Kidney epithelial cell (primary cell): ENCODE measurements around the gene FAS. TPM values are rescaled to one million over a fixed set of nuclear protein-coding genes. Genes with fewer than 3 reads are reported as not detected.

Experiments
- DNase-seq: peaks from one replicate; pipeline ENCODE4 v3.0.0-alpha.2; 2010; ENCODE audit warnings: low read depth
- H3K27me3 ChIP-seq: 2 replicates; pipeline ENCODE4 v1.6.0; 2011; ENCODE audit warnings: low read length; ENCODE audit not compliant: control insufficient read depth, insufficient read depth
- H3K36me3 ChIP-seq: 2 replicates; pipeline ENCODE4 v1.5.1; 2011; ENCODE audit warnings: low read length; ENCODE audit not compliant: control insufficient read depth, insufficient read depth
- H3K4me3 ChIP-seq: 2 replicates; pipeline ENCODE4 v1.5.1; 2011; ENCODE audit warnings: low read depth, mild to moderate bottlenecking, control low read depth, low read length
- CTCF ChIP-seq: IDR thresholded peaks from 2 replicates; pipeline ENCODE4 v1.5.1; 2011; ENCODE audit warnings: mild to moderate bottlenecking, moderate library complexity, low read length, control low read depth, inconsistent platforms; ENCODE audit not compliant: insufficient read depth, poor library complexity, severe bottlenecking
- total RNA-seq: library from RNA; depleted of rRNA; stranded (reverse); fragments of >200 nt; gene quantifications from 2 replicates; pipeline ENCODE4 v1.2.3, GENCODE V29; 2015

The FAS gene
- total RNA-seq = 34.8 and 41.1 TPM in 2 replicates

DNA sequence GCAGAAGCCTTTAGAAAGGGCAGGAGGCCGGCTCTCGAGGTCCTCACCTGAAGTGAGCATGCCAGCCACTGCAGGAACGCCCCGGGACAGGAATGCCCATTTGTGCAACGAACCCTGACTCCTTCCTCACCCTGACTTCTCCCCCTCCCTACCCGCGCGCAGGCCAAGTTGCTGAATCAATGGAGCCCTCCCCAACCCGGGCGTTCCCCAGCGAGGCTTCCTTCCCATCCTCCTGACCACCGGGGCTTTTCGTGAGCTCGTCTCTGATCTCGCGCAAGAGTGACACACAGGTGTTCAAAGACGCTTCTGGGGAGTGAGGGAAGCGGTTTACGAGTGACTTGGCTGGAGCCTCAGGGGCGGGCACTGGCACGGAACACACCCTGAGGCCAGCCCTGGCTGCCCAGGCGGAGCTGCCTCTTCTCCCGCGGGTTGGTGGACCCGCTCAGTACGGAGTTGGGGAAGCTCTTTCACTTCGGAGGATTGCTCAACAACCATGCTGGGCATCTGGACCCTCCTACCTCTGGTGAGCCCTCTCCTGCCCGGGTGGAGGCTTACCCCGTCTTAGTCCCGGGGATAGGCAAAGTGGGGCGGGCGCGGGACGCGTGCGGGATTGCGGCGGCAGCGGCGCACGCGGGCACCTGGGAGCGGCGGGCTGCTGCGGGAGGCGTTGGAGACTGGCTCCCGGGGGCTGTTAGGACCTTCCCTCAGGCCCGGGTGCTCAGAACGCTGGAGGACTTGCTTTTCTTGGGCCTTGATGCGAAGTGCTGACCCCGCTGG, at the start of gene FAS:
TSS of gene FAS (plus strand) at position 415 of the 777 bp plus-strand sequence. CDS start at position 494, 79 bp downstream.
- Histone ChIP-seq H3K4me3 (peak within 1 kb of the TSS; percentile 86), H3K27me3 (no peaks in the 10 kb centered on the region), H3K36me3 (no peaks in the 10 kb centered on the region)
- DNase-seq = peak; percentile 77
- no peak for TF ChIP-seq CTCF

- Histone ChIP-seq H3K36me3 (no peaks in the 10 kb centered on the region), H3K4me3 (no peak overlapping the region), H3K27me3 (no peaks in the 10 kb centered on the region)
- TF ChIP-seq CTCF = no peak
- no peak for DNase-seq
Observed at GRCh38 chr10:88941026-88941425, 49.6 kb upstream of the FAS start.

DNA sequence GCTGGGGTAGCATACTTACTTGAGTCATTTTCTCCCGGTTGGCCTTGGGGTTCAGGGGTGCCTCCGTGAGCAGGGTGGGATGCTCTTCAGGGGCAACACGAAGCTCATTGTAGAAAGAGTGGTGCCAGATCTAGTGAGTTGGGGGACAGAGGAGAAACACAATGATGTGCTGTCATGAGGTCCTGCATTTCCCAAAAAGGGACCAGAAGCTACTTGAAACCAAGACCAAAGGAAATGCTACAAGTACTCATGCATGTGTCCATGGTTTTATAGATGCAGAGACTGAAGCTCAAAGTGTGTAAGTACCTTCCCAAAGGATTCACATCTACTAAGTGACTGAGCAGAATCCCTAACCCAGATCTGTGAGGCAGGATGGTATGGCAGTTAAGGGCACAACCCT, 46.8 kb upstream of the FAS start:
- no peaks in the 10 kb centered on the region for H3K36me3 ChIP-seq
- no peak for DNase-seq
- TF ChIP-seq CTCF = no peak
- H3K4me3 ChIP-seq = no peak overlapping the region
- no peaks in the 10 kb centered on the region for H3K27me3 ChIP-seq

GRCh38 chr10:88944813-88945212, 45.8 kb upstream of the FAS start:
- no peak overlapping the region for H3K4me3 ChIP-seq
- TF ChIP-seq CTCF = no peak

GRCh38 chr10:88946200-88946599, 44.4 kb upstream of the FAS start:
- H3K4me3 ChIP-seq = no peak overlapping the region
- DNase-seq = no peak
- H3K36me3 ChIP-seq = no peaks in the 10 kb centered on the region
- no peaks in the 10 kb centered on the region for H3K27me3 ChIP-seq
- TF ChIP-seq CTCF = no peak

More at GRCh38 chr10:88944813-88945212, 45.8 kb upstream of the FAS start:
- DNase-seq = no peak
- Histone ChIP-seq H3K36me3 (no peaks in the 10 kb centered on the region), H3K27me3 (no peaks in the 10 kb centered on the region)
